K562 (cell line): Measurements from ENCODE around the gene CNTFR. TPM values are rescaled to one million over a fixed set of nuclear protein-coding genes. Genes with fewer than 3 reads are reported as not detected.

ENCODE experiments used
- ATAC-seq: fragments of 200-7000 bp; cut with Tn5 transposase; 3 replicates; pipeline ENCODE4 v1.9.1; 2020; ENCODE audit warnings: moderate library complexity
- BruUV-seq: library from RNA; stranded (reverse); fragments of 400-500 nt; replicated peaks from 2 replicates; lab custom pipeline; 2021; lab: Mats Ljungman, UMichigan
- CTCF ChIA-PET: fragments of 300-600 bp; formaldehyde crosslinking; extraction: SDS; loops from one replicate; lab custom pipeline; 2021; ENCODE audit warnings: low intra/inter-chr PET ratio; lab: Yijun Ruan, JAX
- POLR2A ChIA-PET: fragments of 300-600, 350-650 bp; sonication (Branson Sonifier 250); formaldehyde crosslinking; extraction: SDS; loops from one replicate; lab custom pipeline; 2021; ENCODE audit warnings: antibody characterized with exemption, inconsistent platforms; lab: Yijun Ruan, JAX
- DNase-seq, 4 experiments: peaks; one replicate each; pipeline versions ENCODE4 v3.0.0 to v3.0.0-alpha.2; 2011 to 2018; ENCODE audit warnings: low spot score in 3 of 4, mixed read lengths in 3 of 4; ENCODE audit errors: extremely low read depth in 1 of 4
- FAIRE-seq: peaks from 2 replicates; lab custom pipeline; 2011; peaks lifted over from hg19 to GRCh38; lab: Jason Lieb, UNC
- H2AFZ ChIP-seq: 2 replicates; pipeline ENCODE4 v1.6.0; 2011; ENCODE audit warnings: low read depth, low read length, control low read depth, inconsistent platforms
- H3K27ac ChIP-seq: fragments of 200-600 bp; 3 replicates; pipeline ENCODE4 v1.8.0; 2011; ENCODE audit warnings: low read depth, mild to moderate bottlenecking, control low read depth, inconsistent platforms, low read length, moderate library complexity, mixed read lengths; ENCODE audit errors: extremely low read depth
- H3K27me3 ChIP-seq, 2 experiments: fragments of 300-600 bp in 1 of 2; 2 replicates in 1 of 2; 3 replicates in 1 of 2; pipeline versions ENCODE4 v1.6.0 to v1.8.0; 2011; ENCODE audit warnings: inconsistent platforms in 2 of 2, low read length in 2 of 2, mild to moderate bottlenecking in 1 of 2, mixed read lengths in 1 of 2, moderate library complexity in 1 of 2; ENCODE audit not compliant: control insufficient read depth in 2 of 2, insufficient read depth in 2 of 2
- H3K36me3 ChIP-seq: fragments of 300-600 bp; 3 replicates; pipeline ENCODE4 v1.8.0; 2011; ENCODE audit warnings: mild to moderate bottlenecking, low read length, inconsistent platforms; ENCODE audit not compliant: control insufficient read depth, insufficient read depth
- H3K4me1 ChIP-seq, 2 experiments: fragments of 200-600 bp in 1 of 2; replicated peaks in 1 of 2; 2 replicates in 1 of 2; 3 replicates in 1 of 2; pipeline versions ENCODE4 v1.5.1 to v1.8.0; 2011; ENCODE audit warnings: inconsistent platforms in 2 of 2, low read length in 2 of 2, mild to moderate bottlenecking in 1 of 2, mixed read lengths in 1 of 2, moderate library complexity in 1 of 2; ENCODE audit not compliant: control insufficient read depth in 2 of 2, insufficient read depth in 2 of 2
- H3K4me2 ChIP-seq: 2 replicates; pipeline ENCODE4 v1.6.1; 2011; ENCODE audit warnings: low read length, control low read depth, inconsistent platforms, mixed read lengths; ENCODE audit not compliant: insufficient read depth
- H3K4me3 ChIP-seq: fragments of 200-600 bp; sonication (generic), shearing (Covaris generic); 2 replicates; pipeline ENCODE4 v1.5.1; 2016; ENCODE audit warnings: control low read depth, inconsistent platforms
- H3K79me2 ChIP-seq: fragments of 200-600 bp; 3 replicates; pipeline ENCODE4 v1.8.0; 2011; ENCODE audit warnings: low read length, inconsistent platforms; ENCODE audit not compliant: control insufficient read depth, insufficient read depth
- H3K9ac ChIP-seq, 2 experiments: 2 replicates each; pipeline versions ENCODE4 v1.6.0 to v1.6.1; 2011; ENCODE audit warnings: low read depth in 2 of 2, low read length in 2 of 2, control low read depth in 1 of 2, inconsistent platforms in 1 of 2, mild to moderate bottlenecking in 1 of 2, mixed read lengths in 1 of 2; ENCODE audit not compliant: insufficient read depth in 1 of 2
- H3K9me1 ChIP-seq: one replicate; pipeline ENCODE4 v1.6.0; 2011; ENCODE audit warnings: inconsistent platforms, mild to moderate bottlenecking, low read length, moderate library complexity; ENCODE audit not compliant: control insufficient read depth, insufficient read depth
- H3K9me3 ChIP-seq: replicated peaks from 2 replicates; pipeline ENCODE4 v1.5.1; 2011; ENCODE audit warnings: low read depth, low read length, inconsistent platforms; ENCODE audit not compliant: control insufficient read depth, insufficient read depth
- H4K20me1 ChIP-seq: replicated peaks from 2 replicates; pipeline ENCODE4 v1.6.1; 2011; ENCODE audit warnings: low read length, inconsistent platforms, mixed read lengths; ENCODE audit not compliant: control insufficient read depth, insufficient read depth
- ADNP ChIP-seq: fragments of 200-800 bp; sonication (Bioruptor generic); IDR thresholded peaks from 2 replicates; pipeline ENCODE4 v1.6.1; 2016; ENCODE audit warnings: missing genetic modification characterization, missing compliant biosample characterization
- BRD4 ChIP-seq: fragments of 200-600 bp; sonication (generic); IDR thresholded peaks from 2 replicates; pipeline ENCODE4 v1.6.1; 2017; ENCODE audit warnings: inconsistent platforms
- CBFA2T3 ChIP-seq: fragments of 450-650 bp; IDR thresholded peaks from 2 replicates; pipeline ENCODE4 v1.6.1; 2017
- CREM ChIP-seq: IDR thresholded peaks from 2 replicates; pipeline ENCODE4 v1.6.1; 2014; ENCODE audit warnings: antibody characterized with exemption, low read depth
- KAT7 ChIP-seq: sonication (generic); formaldehyde crosslinking; IDR thresholded peaks from 2 replicates; pipeline ENCODE4 v1.8.0; 2022; ENCODE audit warnings: missing genetic modification reagents, mild to moderate bottlenecking, borderline replicate concordance
- MED1 ChIP-seq: sonication (generic); formaldehyde crosslinking; IDR thresholded peaks from 2 replicates; pipeline ENCODE4 v1.8.1; 2023; ENCODE audit warnings: missing genetic modification reagents, borderline replicate concordance
- NFATC3 ChIP-seq: fragments of 450-650 bp; IDR thresholded peaks from 2 replicates; pipeline ENCODE4 v1.6.1; 2017; ENCODE audit warnings: mild to moderate bottlenecking
- RFX1 ChIP-seq: fragments of 450-650 bp; IDR thresholded peaks from 2 replicates; pipeline ENCODE4 v1.6.1; 2016; ENCODE audit warnings: mild to moderate bottlenecking, moderate library complexity
- SRSF1 ChIP-seq: fragments of 200-400 bp; formaldehyde crosslinking; IDR thresholded peaks from 2 replicates; pipeline ENCODE4 v1.6.1; 2017; ENCODE audit warnings: mild to moderate bottlenecking, low read depth, low read length, moderate library complexity
- SRSF7 ChIP-seq: fragments of 200-400 bp; formaldehyde crosslinking; optimal IDR thresholded peaks from 2 replicates; pipeline ENCODE3; 2017; ENCODE audit warnings: mild to moderate bottlenecking, low read depth, low read length
- STAT5A ChIP-seq: IDR thresholded peaks from 2 replicates; pipeline ENCODE4 v1.6.1; 2012; ENCODE audit warnings: low read length, inconsistent platforms, borderline replicate concordance
- ZNF124 ChIP-seq: sonication (generic); formaldehyde crosslinking; IDR thresholded peaks from 2 replicates; pipeline ENCODE4 v1.8.1; 2022; ENCODE audit warnings: missing genetic modification reagents
- ZNF133 ChIP-seq: fragments of 250-450 bp; sonication (Bioruptor Pico); IDR thresholded peaks from 2 replicates; pipeline ENCODE4 v1.4.0; 2020; ENCODE audit warnings: mild to moderate bottlenecking
- whole genome bisulfite sequencing: fragments of 100-300 bp; shearing (Covaris generic); methylation state at CpG from one replicate; pipeline ENCODE4 v1.1.6; 2016; ENCODE audit warnings: low coverage, mixed read lengths; ENCODE audit not compliant: insufficient coverage; ENCODE audit errors: missing lambda C conversion rate; 5-methylcytosine and 5-hydroxymethylcytosine counted together
- in situ Hi-C: fragments of 300-500 bp; cut with MboI; formaldehyde crosslinking; loops from 4 replicates; pipeline ENCODE4 v1.15.0; 2018; ENCODE audit warnings: inconsistent platforms, mixed read lengths
- intact Hi-C: fragments of 100-400 bp; cut with micrococcal nuclease; formaldehyde crosslinking; loops from 2 replicates; pipeline ENCODE4 v1.14.2; 2022
- polyA plus RNA-seq, 8 experiments: library from polyadenylated mRNA; depleted of rRNA in 4 of 8; stranded (reverse) in 5 of 8; unstranded in 3 of 8; fragments of >200 nt; fragmentation: Nextera tagmentation in 2 of 8; fragmentation: Illumina TruSeq in 1 of 8; extraction: Ambion mirVana in 2 of 8; extraction: Trizol in 1 of 8; gene quantifications; 2 replicates each; pipeline versions ENCODE4 v1.2.1 to v1.2.3, GENCODE V29; 2011 to 2014; ENCODE audit warnings: inconsistent platforms in 1 of 8, missing spikeins in 1 of 8
- total RNA-seq, 7 experiments: library from RNA; depleted of rRNA in 6 of 7; stranded (reverse); fragments of >200 nt in 6 of 7; fragmentation: Illumina TruSeq in 2 of 7; extraction: Trizol in 2 of 7; gene quantifications; 2 replicates each; pipeline versions ENCODE4 v1.2.1 to v1.2.3, GENCODE V29; 2011 to 2021; ENCODE audit warnings: low replicate concordance in 1 of 7
- TF ChIP-seq, protein P1 (sequence below): fragments of 250-450 bp; sonication (Bioruptor Pico); IDR thresholded peaks from 2 replicates; pipeline ENCODE4 v1.9.0; 2021; ENCODE audit warnings: mild to moderate bottlenecking
- TF ChIP-seq, protein P2 (sequence below): sonication (generic); formaldehyde crosslinking; IDR thresholded peaks from 2 replicates; pipeline ENCODE4 v1.8.1; 2023; ENCODE audit warnings: mild to moderate bottlenecking, missing genetic modification reagents
- TF ChIP-seq, protein P3 (sequence below): fragments of 200-400 bp; formaldehyde crosslinking; IDR thresholded peaks from 2 replicates; pipeline ENCODE4 v1.6.1; 2017; ENCODE audit warnings: mild to moderate bottlenecking, low read depth, low read length, moderate library complexity

Gene CNTFR
- total and polyA plus RNA-seq, 9 of the 15 experiments (the other 6 are each of a cell fraction or from before 2014, with no cell fraction given): not detected

DNA sequence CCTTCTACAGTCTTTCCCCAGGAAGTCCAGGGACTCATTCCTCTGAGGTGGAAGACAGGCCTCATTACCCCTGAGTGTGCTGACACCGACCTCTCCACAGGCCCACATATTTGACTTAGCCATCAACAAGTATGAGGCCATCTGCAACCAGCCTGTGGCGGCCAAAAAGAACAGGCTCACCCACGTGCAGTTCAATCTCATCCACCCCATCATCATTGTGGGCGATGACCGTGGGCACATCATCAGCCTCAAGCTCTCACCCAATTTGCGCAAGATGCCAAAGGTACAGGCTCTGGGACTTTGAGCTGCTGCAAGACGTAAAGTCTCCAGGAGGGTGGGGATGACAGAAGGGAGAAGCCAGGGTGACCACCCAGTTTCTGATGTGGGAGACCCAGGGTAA lies 72.3 kb downstream of the CNTFR start:
- WGBS: 2% methylated on average over 6 of the region's 7 CpGs
- in situ Hi-C loops (no loop called here), intact Hi-C loops (no loop called here)
- H3K9me1 ChIP-seq: no peaks in the 10 kb centered on the region
- DNase-seq: no peak
- POLR2A ChIA-PET: interaction anchor here (0.6 kb wide), 1 partner anchor 31 kb away, joined by 3 read pairs; no protein-coding TSS in a partner anchor
- BruUV-seq: no TSS peak
- CTCF ChIA-PET: no interaction called here
- no peaks in the 10 kb centered on the region for H3K9me3 ChIP-seq
- peaks cover 0 to 18% of the 10 kb centered on the region in 2 experiments; a peak in 3 of 5 replicates for H3K27me3 ChIP-seq
- H3K79me2 ChIP-seq: no peaks in the 10 kb centered on the region
- H2AFZ ChIP-seq: no peak overlapping the region
- TF ChIP-seq ADNP (tag) (no peak), BRD4 (no peak), ZNF124 (CRISPR knock-in tag) (no peak), CBFA2T3 (no peak), NFATC3 (no peak), SRSF1 (no peak), MED1 (no peak), STAT5A (no peak), SRSF7 (no peak), ZNF133 (no peak), CREM (no peak), KAT7 (CRISPR knock-in tag) (no peak), RFX1 (no peak)
- TF ChIP-seq, protein P1, sequence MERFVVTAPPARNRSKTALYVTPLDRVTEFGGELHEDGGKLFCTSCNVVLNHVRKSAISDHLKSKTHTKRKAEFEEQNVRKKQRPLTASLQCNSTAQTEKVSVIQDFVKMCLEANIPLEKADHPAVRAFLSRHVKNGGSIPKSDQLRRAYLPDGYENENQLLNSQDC: no peak
- TF ChIP-seq, protein P2, sequence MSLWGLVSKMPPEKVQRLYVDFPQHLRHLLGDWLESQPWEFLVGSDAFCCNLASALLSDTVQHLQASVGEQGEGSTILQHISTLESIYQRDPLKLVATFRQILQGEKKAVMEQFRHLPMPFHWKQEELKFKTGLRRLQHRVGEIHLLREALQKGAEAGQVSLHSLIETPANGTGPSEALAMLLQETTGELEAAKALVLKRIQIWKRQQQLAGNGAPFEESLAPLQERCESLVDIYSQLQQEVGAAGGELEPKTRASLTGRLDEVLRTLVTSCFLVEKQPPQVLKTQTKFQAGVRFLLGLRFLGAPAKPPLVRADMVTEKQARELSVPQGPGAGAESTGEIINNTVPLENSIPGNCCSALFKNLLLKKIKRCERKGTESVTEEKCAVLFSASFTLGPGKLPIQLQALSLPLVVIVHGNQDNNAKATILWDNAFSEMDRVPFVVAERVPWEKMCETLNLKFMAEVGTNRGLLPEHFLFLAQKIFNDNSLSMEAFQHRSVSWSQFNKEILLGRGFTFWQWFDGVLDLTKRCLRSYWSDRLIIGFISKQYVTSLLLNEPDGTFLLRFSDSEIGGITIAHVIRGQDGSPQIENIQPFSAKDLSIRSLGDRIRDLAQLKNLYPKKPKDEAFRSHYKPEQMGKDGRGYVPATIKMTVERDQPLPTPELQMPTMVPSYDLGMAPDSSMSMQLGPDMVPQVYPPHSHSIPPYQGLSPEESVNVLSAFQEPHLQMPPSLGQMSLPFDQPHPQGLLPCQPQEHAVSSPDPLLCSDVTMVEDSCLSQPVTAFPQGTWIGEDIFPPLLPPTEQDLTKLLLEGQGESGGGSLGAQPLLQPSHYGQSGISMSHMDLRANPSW (CRISPR knock-in tag): no peak
- TF ChIP-seq, protein P3, sequence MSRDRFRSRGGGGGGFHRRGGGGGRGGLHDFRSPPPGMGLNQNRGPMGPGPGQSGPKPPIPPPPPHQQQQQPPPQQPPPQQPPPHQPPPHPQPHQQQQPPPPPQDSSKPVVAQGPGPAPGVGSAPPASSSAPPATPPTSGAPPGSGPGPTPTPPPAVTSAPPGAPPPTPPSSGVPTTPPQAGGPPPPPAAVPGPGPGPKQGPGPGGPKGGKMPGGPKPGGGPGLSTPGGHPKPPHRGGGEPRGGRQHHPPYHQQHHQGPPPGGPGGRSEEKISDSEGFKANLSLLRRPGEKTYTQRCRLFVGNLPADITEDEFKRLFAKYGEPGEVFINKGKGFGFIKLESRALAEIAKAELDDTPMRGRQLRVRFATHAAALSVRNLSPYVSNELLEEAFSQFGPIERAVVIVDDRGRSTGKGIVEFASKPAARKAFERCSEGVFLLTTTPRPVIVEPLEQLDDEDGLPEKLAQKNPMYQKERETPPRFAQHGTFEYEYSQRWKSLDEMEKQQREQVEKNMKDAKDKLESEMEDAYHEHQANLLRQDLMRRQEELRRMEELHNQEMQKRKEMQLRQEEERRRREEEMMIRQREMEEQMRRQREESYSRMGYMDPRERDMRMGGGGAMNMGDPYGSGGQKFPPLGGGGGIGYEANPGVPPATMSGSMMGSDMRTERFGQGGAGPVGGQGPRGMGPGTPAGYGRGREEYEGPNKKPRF: no peak
- no peaks in the 10 kb centered on the region for H3K36me3 ChIP-seq
- ATAC-seq: no peak
- no peak overlapping the region for H3K27ac ChIP-seq
- H4K20me1 ChIP-seq: no peaks in the 10 kb centered on the region
- no peak overlapping the region for H3K9ac ChIP-seq
- H3K4me3 ChIP-seq: no peak overlapping the region
- FAIRE-seq: no peak
- no peak overlapping the region for H3K4me2 ChIP-seq
- H3K4me1 ChIP-seq: peaks cover 0 to 2% of the 10 kb centered on the region in 2 experiments; a peak in 2 of 5 replicates
